Kidney (tissue), 14 donors: ENCODE data around the gene KLHL22. TPM values are rescaled to one million over a fixed set of nuclear protein-coding genes. Genes with fewer than 3 reads are reported as not detected.
"Not testable (repeated sequence)": the region's sequence is repeated elsewhere in the genome, so short reads cannot be mapped to it uniquely, and the experiment has no call there.

Experiments
- DNase-seq, 5 donors: peaks; one replicate each; pipeline ENCODE4 v3.0.0-alpha.2; 2013 to 2020
- FAIRE-seq: peaks from 2 replicates; lab custom pipeline; 2012; peaks lifted over from hg19 to GRCh38; lab: Jason Lieb, UNC
- H3K27ac ChIP-seq, 2 donors: one replicate each; pipeline ENCODE4 v1.7.0; 2013; ENCODE audit warnings: low read depth in 2 of 2, low read length in 2 of 2, inconsistent platforms in 1 of 2
- H3K27me3 ChIP-seq: one replicate; pipeline ENCODE4 v1.7.1; 2013; ENCODE audit warnings: low read length, inconsistent platforms; ENCODE audit not compliant: control insufficient read depth, insufficient read depth
- H3K36me3 ChIP-seq, 3 donors: one replicate each; pipeline versions ENCODE4 v1.7.0 to v1.7.1; 2013; ENCODE audit warnings: low read length in 3 of 3, control low read depth in 1 of 3, inconsistent platforms in 1 of 3; ENCODE audit not compliant: insufficient read depth in 3 of 3, control insufficient read depth in 2 of 3
- H3K4me1 ChIP-seq, 3 donors: one replicate each; pipeline versions ENCODE4 v1.7.0 to v1.7.1; 2013; ENCODE audit warnings: low read length in 3 of 3, inconsistent platforms in 1 of 3, low read depth in 1 of 3; ENCODE audit not compliant: control insufficient read depth in 2 of 3, insufficient read depth in 2 of 3
- H3K4me3 ChIP-seq, 3 donors: one replicate each; pipeline versions ENCODE4 v1.7.0 to v1.8.1; 2013; ENCODE audit warnings: low read length in 3 of 3, control low read depth in 1 of 3, inconsistent platforms in 1 of 3
- H3K9ac ChIP-seq, 3 donors: one replicate each; pipeline versions ENCODE4 v1.7.0 to v1.7.1; 2013; ENCODE audit warnings: low read length in 3 of 3, control low read depth in 1 of 3, inconsistent platforms in 1 of 3
- H3K9me3 ChIP-seq, 3 donors: one replicate each; pipeline versions ENCODE4 v1.7.0 to v1.7.1; 2013; ENCODE audit warnings: low read length in 3 of 3, control low read depth in 1 of 3, inconsistent platforms in 1 of 3; ENCODE audit not compliant: control insufficient read depth in 2 of 3, insufficient read depth in 1 of 3
- CTCF ChIP-seq: IDR thresholded peaks from 3 replicates; pipeline ENCODE4 v1.5.1; 2012; ENCODE audit warnings: mild to moderate bottlenecking, moderate library complexity, borderline replicate concordance; ENCODE audit not compliant: insufficient read depth; ENCODE audit errors: extremely low read depth
- intact Hi-C: fragments of 100-400 bp; cut with DNase I; formaldehyde crosslinking; loops from one replicate; pipeline ENCODE4 v1.11.1; 2022
- polyA plus RNA-seq: library from polyadenylated mRNA; stranded (reverse); fragments of 350-450 nt; fragmentation: Illumina TruSeq; extraction: RNeasy Lipid Tissue Mini Kit (QIAGEN cat#74804); gene quantifications from one replicate; pipeline ENCODE4 v1.2.3, GENCODE V29; 2014; ENCODE audit warnings: low read depth, low replicate concordance; ENCODE audit not compliant: insufficient read depth
- total RNA-seq: library from RNA; stranded (reverse); fragmentation: NEBNext Ultra II Directional; extraction: Animal tissue kit (Norgen Biotek cat#: 25700); gene quantifications from one replicate; pipeline ENCODE4 v1.2.1, GENCODE V29; 2021
- donor health status: control.
- donor health status: control.
- donor health status: control.
- donor health status: control.
- donor health status: control.
- donor health status: DM: yes; HTN: yes; CAD: no.
- donor health status: Normal renal cell carcinoma (clear cell type).

The KLHL22 gene
- total and polyA plus RNA-seq, 2 donors from 2014 or later = 22.4 to 24.3 TPM

DNA sequence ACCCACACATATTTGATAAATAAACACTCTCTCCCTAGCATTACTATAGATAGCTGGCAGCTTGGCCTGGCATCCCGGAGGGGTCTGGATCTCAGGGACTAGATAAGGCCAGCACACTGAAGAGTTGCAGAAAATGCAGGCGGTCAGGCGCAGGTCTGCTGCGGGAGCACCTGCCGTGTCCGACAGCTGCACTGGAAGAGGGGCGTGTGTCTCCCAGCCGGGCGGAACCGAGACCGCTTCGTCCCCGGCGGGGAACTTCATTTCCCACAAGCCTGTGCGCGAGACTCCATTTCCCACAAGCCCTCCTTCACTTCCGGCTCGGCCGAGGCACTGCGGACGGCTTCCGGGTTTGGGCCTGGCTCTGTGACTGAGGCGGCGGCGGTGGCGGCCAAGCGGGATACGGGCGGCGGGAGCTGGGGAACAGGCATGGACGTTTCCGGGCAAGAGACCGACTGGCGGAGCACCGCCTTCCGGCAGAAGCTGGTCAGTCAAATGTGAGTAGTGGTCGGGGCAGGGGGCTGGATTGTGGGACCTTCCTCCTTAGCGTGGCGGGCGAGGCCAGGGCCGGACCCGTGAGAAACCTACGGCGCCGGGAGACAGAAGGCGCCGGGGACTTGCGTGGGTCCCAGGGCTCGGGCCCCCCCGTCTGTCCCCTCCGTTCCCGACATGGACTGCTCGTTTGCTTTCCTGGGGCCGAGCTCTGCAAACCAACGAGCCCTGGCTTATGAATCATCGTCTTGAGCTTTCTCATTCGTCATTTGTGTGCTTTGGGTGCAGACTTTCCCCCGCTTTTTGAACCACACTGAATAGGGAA, 11.9 kb upstream of the KLHL22 start, which contains the start of gene MED15:
Gene MED15, plus strand, starts transcription at position 358 of the 814 bp plus-strand sequence. Its CDS starts 69 bp downstream, at position 427.
- Histone ChIP-seq H3K27ac (peak within 1 kb of the TSS; percentile 92 to 97), H3K27me3 (no peaks in the 10 kb centered on the region), H3K9me3 (no peaks in the 10 kb centered on the region), H3K4me1 (peaks cover 0 to 26% (median 20%) of the 10 kb centered on the region in 3 donors), H3K36me3 (no peaks in the 10 kb centered on the region), H3K4me3 (peak within 1 kb of the TSS; percentile 86 to 95 (median 93)), H3K9ac (peak within 1 kb of the TSS; percentile 68 to 97 (median 84))
- TF ChIP-seq CTCF = no peak
- intact Hi-C loops = no loop called here
- DNase-seq (peak; percentile 92 to 97 (median 95)), FAIRE-seq (no peak)

- Histone ChIP-seq H3K4me1 (peaks cover 0 to 26% (median 20%) of the 10 kb centered on the region in 3 donors), H3K27me3 (no peaks in the 10 kb centered on the region), H3K4me3 (peak overlapping the region; percentile 86 to 95 (median 93)), H3K9ac (peak overlapping the region in 1 of 3 donors; percentile 97), H3K9me3 (no peaks in the 10 kb centered on the region), H3K27ac (no peak overlapping the region), H3K36me3 (no peaks in the 10 kb centered on the region)
- TF ChIP-seq CTCF = no peak
- no peak for FAIRE-seq
- DNase-seq = no peak
- intact Hi-C loops = no loop called here
Measured at GRCh38 chr22:20506543-20507252, 11.1 kb upstream of the KLHL22 start.

DNA sequence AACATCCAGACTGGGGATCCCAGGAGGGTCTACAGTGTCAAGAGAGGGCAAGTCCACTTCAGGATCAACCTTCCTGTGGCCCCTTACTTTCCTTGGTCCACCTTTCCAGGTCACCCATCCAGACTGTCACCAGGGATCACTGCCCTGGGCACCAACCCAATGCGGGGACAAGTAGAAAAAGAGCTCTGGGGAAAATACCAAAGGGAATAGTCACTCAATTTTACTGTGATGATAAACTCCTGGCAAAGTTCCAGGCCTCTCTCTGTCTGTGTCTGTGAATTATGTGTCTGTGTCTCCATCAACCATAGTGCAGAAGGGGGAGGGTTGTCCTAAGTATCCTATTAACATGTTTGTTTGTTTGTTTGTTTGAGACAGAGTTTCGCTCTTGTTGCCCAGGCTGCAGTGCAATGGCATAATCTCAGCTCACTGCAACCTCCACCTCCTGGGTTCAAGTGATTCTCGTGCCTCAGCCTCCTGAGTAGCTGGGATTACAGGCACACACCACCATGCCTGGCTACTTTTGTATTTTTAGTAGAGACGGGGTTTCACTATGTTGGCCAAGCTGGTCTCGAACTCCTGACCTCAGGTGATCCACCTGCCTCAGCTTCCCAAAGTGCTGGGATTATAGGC, 8.8 kb upstream of the KLHL22 start:
- H3K9ac ChIP-seq, H3K36me3 ChIP-seq, H3K4me3 ChIP-seq, H3K9me3 ChIP-seq, FAIRE-seq, intact Hi-C loops, H3K27me3 ChIP-seq, H3K27ac ChIP-seq: not testable (repeated sequence)
- peak in 1 of 5 donors; percentile 48 for DNase-seq
- H3K4me1 ChIP-seq = peaks cover 0 to 13% (median 7%) of the 10 kb centered on the region in 3 donors
